ENCODE measurements around the gene FASTK.

The FASTK gene

DNA sequence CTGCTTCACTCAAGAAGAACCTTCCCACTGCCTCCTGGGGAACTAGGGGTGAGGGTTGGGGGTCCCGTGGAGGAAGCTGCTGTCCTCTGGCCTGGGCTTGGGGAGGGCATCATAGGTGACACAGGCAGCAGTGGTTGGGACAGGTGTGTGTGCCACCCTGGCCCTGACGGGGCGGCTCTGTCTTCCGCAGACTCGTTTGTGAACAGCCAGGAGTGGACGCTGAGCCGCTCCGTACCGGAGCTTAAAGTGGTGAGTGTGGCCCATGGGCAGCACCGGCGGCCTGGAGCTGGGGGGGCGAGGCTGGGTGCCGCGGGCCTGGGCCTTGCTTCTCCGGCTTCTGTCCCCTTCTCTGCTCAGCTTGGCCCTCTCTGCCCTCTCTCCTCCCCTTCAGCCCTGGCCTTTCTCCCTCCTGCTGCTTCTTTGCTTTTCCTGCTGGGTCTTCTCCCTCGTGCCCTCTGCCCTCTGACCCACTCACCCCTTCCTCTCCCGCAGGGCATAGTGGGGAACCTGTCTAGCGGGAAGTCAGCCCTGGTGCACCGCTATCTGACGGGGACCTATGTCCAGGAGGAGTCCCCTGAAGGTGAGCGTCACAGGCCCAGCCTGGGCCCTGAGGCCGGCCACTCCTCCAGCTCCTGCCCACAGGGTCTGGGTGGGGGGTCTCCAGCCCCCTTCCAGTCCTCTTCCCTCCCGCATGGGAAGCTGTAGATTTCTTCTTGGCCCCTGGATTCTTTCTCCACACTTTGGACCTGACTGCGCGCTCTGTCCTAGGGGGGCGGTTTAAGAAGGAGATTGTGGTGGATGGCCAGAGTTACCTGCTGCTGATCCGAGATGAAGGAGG, 36.2 kb upstream of the FASTK start:
- no peak for DNase-seq

GRCh38 chr7:151115836-151116418, 35.3 kb upstream of the FASTK start:
- no peak for DNase-seq

GRCh38 chr7:151115121-151115835, 34.7 kb upstream of the FASTK start:
- DNase-seq, result peak; percentile 23

DNA sequence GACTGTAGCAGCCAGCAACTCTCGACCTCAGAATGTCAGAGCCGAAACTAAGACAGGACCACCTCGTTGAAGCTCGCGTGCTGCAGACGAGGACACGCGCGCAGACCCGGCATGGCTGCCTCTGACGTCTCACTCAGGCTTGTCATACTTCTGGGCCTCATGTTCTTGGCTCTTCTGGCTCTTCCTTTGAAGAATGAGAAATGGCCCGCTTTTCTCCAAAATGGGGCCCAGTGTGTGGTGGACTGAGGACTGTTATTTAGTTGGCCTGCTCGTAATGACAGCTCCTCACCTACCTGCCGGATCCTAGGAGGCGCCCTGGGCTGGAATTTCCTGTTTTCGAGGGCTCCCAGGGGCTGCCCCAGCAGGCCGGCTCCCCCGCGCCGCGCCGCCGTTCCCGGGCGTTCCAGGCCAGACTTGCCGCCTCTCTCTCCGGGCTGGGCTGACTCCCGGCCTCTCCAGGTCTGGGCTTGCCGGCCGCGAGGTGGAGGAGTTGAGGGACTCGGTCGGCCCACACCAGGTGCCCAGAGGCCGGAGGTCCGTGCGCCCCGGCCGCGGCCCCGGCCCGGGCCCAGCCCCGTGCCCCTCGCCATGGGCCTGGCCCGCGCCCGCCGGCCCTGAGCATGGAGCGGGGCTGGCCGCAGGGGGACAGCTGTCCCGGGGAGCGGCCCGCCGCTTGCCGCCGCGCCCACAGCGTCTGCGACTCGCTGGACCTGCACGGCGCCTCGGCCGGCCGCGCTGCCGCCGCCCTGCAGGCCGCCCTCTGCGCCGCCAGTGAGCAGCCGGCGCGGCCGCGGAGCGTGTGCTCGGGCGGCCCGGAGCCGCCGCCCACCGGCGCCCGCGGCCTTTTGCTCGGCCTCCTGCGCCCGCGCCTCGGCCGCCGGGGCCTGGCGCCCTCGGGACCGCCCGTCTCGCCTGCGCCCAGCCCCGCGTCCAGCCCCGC, 33.8 kb upstream of the FASTK start:
- no peak for DNase-seq

DNA sequence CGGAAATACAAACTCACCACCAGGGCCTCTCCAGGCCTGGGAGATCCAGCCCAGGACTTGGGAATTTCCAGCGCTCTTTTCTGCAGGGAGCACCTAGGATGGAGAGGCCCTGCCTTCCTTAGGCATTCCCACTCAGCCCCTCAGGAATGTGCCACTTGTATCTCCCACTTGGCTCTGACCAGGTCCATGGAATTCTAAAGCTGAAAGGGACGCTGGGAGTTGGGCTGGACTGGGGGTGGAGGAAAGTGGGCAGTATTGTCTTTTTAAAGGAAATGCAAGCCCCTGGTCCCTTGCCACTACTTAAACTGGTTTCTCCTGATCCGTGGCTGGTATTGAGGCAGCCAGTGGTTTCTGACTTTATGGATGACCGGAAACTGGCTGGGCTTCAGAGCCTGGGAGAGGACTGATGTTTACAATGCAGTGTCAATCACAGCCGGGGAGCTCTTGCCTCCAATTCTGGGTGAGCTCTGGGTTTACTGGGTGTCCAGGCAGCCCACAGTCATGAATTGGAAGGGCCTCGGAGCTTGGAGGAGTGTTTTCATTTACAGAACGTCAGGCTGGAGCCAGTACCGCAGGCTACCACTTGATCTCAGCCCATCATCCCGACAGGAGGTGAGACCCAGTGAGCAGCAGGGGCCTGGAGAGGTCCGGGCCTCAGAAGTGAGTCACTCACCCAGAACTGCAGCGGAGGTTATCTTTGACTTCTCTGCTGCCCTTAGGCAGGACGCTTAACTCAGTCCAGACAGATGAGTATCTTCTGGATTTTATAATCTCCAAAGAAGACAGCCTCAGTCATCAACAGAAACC, 32.9 kb upstream of the FASTK start:
- no peak for DNase-seq

- DNase-seq, result peak; percentile 79
These were observed 30.5 kb upstream of the FASTK start for GRCh38 chr7:151110941-151111645.

DNA sequence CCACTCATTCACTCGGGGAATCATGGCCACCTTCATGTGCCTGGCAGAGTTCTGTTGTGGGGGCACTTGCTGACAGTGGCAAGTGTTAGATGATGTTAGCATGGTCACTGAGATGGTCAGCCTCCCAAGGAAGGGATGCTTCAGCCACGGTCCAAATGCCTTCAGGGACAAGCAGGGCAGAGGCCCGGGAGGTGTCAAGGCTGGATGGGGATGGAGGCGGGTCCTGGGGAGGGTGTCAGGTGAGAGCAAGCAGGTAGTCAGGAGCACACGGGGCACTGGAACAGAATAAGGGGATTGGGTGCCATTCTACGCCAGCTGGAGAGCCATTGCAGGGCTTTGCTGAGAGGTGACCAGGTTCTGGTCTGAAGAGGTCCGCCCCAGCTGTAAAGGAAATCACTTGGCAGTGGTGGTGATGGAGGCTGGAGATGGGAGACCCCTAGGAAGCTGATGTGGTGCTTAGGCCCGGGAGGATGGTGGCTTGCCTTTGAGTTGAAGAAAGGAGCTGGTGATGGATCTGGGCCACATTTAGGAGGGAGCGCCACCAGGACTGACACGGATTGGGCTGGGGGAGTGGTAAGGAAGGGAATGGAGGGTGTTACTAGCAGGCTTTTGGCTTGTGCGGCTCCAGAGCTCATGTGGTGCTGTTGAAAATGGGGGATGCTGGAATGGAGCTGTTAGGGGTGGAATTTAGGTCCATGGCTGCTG, 29.8 kb upstream of the FASTK start:
- no peak for DNase-seq

DNA sequence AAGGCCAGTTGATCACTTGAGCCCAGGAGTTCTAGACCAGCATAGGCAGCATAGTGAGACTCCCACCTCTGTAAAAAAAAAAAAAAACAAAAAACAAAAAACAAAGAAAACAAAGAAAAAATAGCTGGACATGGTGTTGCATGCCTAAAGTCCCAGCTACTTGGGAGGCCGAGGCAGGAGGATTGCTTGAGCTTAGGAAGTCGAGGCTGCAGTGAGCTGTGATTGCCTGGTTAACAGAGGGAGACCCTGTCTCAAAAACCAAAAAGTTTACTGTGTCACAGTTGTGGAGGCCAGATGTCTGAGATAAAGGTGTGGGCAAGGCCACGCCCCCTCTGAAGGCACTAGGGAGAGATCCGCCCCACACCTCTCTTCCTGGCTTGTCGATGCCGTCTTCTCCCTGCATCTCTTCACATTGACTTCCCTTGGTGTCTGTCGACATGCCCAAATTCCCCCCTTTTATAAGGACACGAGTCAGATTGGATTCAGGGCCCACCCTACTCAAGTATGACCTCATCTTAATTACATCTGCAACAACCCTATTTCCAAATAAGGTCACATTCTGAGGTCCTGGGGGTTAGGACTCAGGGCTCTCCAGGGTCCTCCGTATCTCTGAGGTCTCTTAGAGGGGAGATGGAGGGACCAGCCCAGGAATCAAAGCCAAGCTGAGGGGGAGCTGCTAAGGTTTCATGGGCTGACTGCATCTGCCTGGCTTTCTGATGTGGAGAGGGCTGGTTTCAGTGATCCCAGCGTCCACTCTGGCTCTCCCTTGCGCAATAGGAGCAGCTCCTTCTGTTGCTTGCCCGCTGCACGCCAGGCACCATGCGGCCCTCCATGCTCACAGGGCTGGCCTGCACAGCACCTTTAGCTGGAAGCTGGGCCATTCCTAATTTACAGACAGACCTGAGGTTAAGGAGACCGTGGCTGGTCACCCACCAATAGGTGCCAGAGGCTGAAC, 28.8 kb upstream of the FASTK start:
- no peak for DNase-seq

DNA sequence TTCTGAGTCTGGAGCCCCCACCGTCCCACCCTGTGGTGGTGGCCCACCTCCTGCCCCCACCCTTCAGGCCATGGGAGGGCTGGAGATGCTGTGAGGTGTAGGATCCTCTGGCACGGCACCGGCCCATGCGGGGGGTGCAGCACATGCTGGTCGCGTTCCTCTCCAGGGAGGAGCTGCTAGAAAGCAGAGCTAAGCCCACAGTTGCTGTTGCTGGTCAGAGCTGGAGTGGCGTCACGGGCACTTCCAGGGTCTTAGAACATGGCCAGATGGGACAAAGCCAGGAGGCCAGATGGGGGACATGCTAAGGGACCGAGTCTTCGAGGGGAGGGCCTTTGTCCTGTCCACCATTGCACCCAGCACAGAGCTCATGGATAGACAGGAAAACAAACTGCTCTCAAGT, 27.3 kb upstream of the FASTK start:
- DNase-seq, result no peak

- DNase-seq, result no peak
These were observed 24.0 kb upstream of the FASTK start for GRCh38 chr7:151104411-151105235.

DNA sequence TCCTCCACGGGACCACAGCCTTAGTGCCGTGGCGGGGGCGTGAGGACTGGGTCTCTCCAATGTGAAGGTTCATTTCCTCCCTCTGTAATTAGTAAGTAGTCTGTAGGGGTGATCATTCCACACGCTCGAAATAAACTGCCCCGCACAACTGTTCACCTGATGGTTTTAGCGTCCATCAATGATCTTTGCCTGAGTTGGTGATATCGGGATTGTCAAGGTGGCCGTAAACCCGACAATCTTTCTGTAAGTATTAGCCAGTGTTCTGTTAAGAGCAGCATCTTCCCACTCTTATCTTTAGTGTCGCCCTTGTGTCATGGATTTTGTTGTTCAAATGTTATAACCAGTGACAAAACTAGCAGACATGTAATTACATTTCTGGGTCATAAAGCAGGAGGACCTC, 23.4 kb upstream of the FASTK start:
- DNase-seq, result no peak

DNA sequence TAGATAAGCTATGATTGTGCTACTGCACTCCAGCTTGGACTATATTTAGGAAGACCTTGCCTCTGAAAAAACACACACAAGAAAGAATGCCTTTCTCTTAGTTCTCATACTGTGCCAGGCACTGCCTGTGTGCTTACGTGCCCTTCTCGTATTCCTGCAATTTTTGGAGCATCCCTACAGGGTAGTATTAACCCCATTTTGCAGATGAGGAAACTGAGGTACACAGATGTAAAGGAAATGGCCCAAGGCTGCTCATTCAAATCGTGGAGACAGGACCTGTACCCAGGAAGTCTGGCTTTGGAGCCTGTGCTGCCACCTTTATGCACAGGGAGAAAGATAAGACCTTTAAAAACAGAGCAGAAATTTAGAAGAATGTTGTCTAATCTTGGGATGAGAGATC, 22.4 kb upstream of the FASTK start:
- DNase-seq, result no peak

- DNase-seq, result no peak
These were observed 21.2 kb upstream of the FASTK start for GRCh38 chr7:151101621-151102396.

DNA sequence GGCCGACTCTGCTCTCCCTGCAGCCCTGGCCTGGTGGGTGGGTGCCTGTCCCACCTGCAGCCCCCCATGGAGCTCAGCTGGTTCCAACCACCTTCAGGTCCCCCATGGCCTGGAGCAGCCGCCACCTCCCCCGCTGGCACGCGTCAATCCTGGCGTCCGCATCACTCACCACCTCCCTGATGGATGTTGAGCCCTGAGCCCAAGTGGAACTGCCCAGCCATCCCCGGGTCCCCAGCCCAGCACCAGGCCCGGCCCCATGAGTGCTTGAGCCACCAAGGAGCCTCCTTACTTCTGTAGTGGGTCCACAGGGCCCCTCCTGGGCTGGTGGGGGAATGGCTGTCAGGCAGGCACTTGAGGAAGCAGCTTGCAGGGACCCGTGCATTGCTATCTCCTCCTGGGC, 20.3 kb upstream of the FASTK start:
- DNase-seq, result no peak

DNA sequence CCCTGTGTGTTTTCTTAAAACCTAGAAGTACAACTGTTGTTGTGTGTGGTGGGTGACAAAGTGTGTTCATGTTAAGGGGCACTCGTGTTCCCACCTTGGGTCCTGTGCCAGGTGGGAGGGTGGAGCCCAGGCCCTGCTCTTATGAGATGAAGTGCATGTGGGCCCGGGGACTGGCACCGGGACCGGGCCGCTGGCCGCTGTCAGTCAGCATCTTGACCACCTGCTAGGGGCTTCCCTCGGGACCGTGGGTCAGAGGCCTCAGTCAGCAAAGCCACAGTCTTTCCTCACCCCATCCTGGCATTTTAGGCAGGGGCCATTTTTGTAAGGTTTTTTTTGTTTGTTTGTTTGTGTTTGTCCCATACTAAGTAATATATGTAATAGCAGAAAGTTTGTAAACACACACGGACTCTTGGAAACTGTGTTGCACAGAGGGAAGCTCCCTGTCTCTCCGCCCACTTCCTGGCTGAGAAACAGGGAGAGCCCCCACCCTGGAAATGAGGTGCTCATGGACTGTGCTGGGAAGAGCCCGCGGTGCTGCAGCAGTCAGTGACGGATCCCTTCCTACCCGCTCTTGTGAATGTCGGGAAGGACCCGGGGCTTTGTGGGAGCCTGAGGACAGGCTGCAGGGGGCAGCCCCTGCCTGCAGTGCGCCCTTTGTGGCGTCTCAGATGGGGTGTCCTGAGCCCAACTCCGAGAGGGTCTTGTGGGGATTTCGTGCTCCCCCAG, 19.0 kb upstream of the FASTK start:
- DNase-seq, result no peak

- DNase-seq, result no peak
These were observed 15.3 kb upstream of the FASTK start for GRCh38 chr7:151095828-151096475.
